Dendritic cell treated with granulocyte-macrophage colony-stimulating factor and Interleukin-4, amounts not matched to agents 40 ng/mL and 50 ng/mL, for 4 days (primary cell): ENCODE results near the gene JAZF1.

Experiments
- H3K27ac Mint-ChIP-seq: one replicate; pipeline ENCODE4 v1.8.0; 2022; ENCODE audit warnings: mild to moderate bottlenecking, mixed read lengths
- H3K27me3 Mint-ChIP-seq: one replicate; pipeline ENCODE4 v1.8.0; 2022; ENCODE audit warnings: mild to moderate bottlenecking, mixed read lengths
- H3K36me3 Mint-ChIP-seq: one replicate; pipeline ENCODE4 v1.8.0; 2022; ENCODE audit warnings: low read depth, mixed read lengths
- H3K4me1 Mint-ChIP-seq: one replicate; pipeline ENCODE4 v1.8.0; 2022; ENCODE audit warnings: low read depth, mixed read lengths
- H3K4me3 Mint-ChIP-seq: one replicate; pipeline ENCODE4 v1.8.0; 2022; ENCODE audit warnings: mild to moderate bottlenecking, moderate library complexity, mixed read lengths
- H3K9me3 Mint-ChIP-seq: one replicate; pipeline ENCODE4 v1.8.0; 2022; ENCODE audit warnings: mixed read lengths
- intact Hi-C: fragments of 100-400 bp; cut with micrococcal nuclease; formaldehyde crosslinking; loops from one replicate; pipeline ENCODE4 v1.15.0; 2022

Gene JAZF1

GRCh38 chr7:28055161-28055544 is 125.4 kb downstream of the JAZF1 start:
- peaks cover 11% of the 10 kb centered on the region for H3K4me1 Mint-ChIP-seq
- no peak overlapping the region for H3K27ac Mint-ChIP-seq
- intact Hi-C loops = no loop called here
- no peaks in the 10 kb centered on the region for H3K9me3 Mint-ChIP-seq
- no peak overlapping the region for H3K4me3 Mint-ChIP-seq
- no peaks in the 10 kb centered on the region for H3K36me3 Mint-ChIP-seq
- H3K27me3 Mint-ChIP-seq = no peaks in the 10 kb centered on the region

DNA sequence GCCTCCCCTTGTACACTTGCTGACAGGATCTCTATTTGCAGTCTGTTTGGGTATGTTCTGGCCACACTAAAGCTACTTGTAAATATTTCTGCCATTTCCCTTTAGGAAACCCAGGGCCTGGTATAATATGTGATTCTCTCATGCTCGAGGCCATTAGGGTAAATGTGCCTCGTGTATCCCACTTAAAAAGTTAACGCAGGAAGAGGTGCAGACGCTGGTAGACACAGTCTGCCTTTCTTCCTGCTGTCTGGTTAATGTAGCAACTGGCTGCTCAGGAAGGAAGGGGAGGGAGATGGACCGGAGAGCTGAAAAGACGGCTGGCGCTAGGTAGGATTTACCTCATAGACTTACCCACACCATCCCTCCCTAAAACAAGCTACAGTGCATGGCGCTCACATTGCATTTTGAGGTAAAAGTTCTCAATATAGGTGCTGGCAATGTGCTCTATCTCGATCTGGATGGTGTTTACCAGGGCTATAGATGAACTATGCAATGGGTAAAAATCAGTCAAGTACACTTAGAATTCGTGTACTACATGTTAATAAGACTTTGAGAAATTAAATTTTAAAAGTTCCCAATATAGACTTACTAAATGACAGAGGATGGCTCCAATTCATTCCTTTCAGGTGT is 125.9 kb downstream of the JAZF1 start:
- intact Hi-C loops = no loop called here
- H3K4me3 Mint-ChIP-seq = no peak overlapping the region
- no peaks in the 10 kb centered on the region for H3K9me3 Mint-ChIP-seq
- H3K4me1 Mint-ChIP-seq = peaks cover 11% of the 10 kb centered on the region
- no peaks in the 10 kb centered on the region for H3K27me3 Mint-ChIP-seq
- H3K27ac Mint-ChIP-seq = no peak overlapping the region
- no peaks in the 10 kb centered on the region for H3K36me3 Mint-ChIP-seq

DNA sequence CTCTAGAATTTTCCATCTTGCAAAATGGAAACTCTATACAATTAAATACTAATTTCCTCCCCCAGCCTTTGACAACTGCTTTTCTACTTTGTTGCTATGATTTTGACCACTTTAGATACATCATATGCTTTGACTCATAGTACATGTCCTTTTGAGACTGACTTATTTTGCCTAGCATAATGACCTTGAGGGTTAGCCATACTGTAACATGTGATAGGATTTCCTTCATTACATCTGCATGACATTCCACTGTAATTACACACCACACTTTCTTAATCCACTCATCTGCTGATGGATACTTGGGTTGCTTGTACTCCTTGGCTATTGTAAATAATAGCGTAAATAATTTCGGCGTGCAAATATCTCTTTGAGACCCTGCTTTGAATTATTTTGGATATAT is 127.7 kb downstream of the JAZF1 start:
- Mint-ChIP-seq H3K4me1 (peaks cover 11% of the 10 kb centered on the region), H3K4me3 (no peak overlapping the region), H3K27ac (no peak overlapping the region), H3K9me3 (no peaks in the 10 kb centered on the region), H3K27me3 (peaks cover 2% of the 10 kb centered on the region), H3K36me3 (no peaks in the 10 kb centered on the region)
- intact Hi-C loops = no loop called here

DNA sequence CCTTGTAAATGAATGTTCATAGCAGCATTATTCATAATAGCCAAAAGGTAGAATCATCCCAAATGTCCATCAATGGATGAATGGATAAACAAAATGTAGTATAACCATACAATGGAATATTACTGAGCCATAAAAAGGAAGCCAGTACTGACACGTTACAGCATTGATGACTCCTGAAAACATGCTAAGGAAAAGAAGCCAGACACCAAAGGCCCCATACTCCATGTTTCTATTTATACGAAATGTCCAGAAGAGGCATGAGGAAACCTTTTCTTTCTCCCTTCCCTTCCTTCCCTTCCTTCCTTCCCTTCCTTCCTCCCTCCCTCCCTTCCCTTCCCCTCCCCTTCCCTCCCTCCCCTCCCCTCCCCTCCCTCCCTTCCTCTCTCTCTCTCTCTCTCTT is 131.9 kb downstream of the JAZF1 start:
- intact Hi-C loops = no loop called here
- no peak overlapping the region for H3K27ac Mint-ChIP-seq
- H3K4me1 Mint-ChIP-seq = no peaks in the 10 kb centered on the region
- H3K4me3 Mint-ChIP-seq = no peak overlapping the region
- H3K27me3 Mint-ChIP-seq = peaks cover 2% of the 10 kb centered on the region
- H3K9me3 Mint-ChIP-seq = no peaks in the 10 kb centered on the region
- no peaks in the 10 kb centered on the region for H3K36me3 Mint-ChIP-seq

DNA sequence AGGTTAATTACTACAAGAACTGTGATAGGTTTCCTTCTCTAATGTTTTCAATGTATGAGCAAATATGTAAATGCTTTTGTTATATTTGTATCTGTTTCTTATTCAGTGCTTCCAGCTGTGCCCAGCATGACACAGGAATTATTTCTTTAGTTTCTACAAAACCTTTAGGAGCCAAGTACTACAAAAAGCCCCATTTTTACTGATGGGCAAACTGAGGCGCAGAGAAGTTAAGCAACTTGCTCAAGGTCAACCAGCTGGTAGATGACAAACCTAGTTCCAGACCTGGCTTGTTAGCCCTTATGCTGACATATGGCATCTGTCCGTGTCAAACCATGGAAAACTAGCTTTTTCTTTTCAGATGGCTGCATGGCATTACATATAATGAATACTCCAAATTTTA is 134.6 kb downstream of the JAZF1 start:
- intact Hi-C loops = no loop called here
- peaks cover 2% of the 10 kb centered on the region for H3K27me3 Mint-ChIP-seq
- H3K4me1 Mint-ChIP-seq = no peaks in the 10 kb centered on the region
- H3K4me3 Mint-ChIP-seq = no peak overlapping the region
- no peak overlapping the region for H3K27ac Mint-ChIP-seq
- H3K9me3 Mint-ChIP-seq = no peaks in the 10 kb centered on the region
- peaks cover 5% of the 10 kb centered on the region for H3K36me3 Mint-ChIP-seq

DNA sequence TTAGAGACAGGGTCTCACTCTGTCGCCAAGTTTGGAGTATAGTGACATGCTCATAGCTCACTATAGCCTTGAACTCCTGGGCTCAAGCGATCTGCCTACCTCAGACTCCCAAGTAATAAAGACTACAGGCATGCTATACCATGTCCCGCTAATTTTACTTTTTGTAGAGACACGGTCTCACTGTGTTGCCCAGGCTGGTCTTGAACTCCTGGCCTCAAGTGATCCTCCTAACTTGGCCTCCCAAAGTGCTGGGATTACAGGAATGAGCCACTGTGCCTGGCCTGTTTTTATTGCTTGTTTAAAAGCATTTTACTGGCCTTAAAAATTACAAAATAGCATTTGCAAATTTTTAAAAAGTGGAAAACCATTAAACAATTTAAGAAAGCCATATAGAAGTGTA is 135.0 kb downstream of the JAZF1 start:
- H3K36me3 Mint-ChIP-seq = peaks cover 5% of the 10 kb centered on the region
- H3K4me3 Mint-ChIP-seq = no peak overlapping the region
- no peaks in the 10 kb centered on the region for H3K9me3 Mint-ChIP-seq
- H3K27me3 Mint-ChIP-seq = peaks cover 2% of the 10 kb centered on the region
- intact Hi-C loops = no loop called here
- H3K27ac Mint-ChIP-seq = no peak overlapping the region
- no peaks in the 10 kb centered on the region for H3K4me1 Mint-ChIP-seq

DNA sequence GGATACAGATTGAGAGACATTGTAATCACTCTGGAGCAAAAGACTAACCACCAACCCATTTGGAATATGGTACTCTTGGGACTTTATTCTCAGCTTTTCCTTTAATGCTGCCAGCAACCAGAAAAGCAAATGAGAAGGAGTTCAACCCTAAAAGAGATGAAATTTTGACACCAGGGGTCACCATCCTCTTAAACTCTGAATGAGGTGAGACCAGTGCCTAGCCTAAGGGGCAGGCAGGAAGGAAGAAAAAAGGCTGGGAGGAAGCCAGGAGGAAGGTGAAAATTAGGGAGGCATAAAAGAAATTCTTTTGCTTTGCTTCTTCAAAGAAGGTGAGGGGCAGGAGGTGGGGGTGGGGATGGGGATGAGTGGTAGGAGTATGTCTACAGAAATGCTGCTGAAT is 135.8 kb downstream of the JAZF1 start:
- H3K27ac Mint-ChIP-seq = no peak overlapping the region

GRCh38 chr7:28042721-28043120 is 137.9 kb downstream of the JAZF1 start:
- no peaks in the 10 kb centered on the region for H3K9me3 Mint-ChIP-seq
- peaks cover 5% of the 10 kb centered on the region for H3K36me3 Mint-ChIP-seq
- no peak overlapping the region for H3K27ac Mint-ChIP-seq
- intact Hi-C loops = no loop called here
- H3K27me3 Mint-ChIP-seq = no peaks in the 10 kb centered on the region
- H3K4me1 Mint-ChIP-seq = peaks cover 4% of the 10 kb centered on the region
- no peak overlapping the region for H3K4me3 Mint-ChIP-seq

More for the DNA sequence above, 135.8 kb downstream of the JAZF1 start:
- peaks cover 2% of the 10 kb centered on the region for H3K27me3 Mint-ChIP-seq
- H3K4me1 Mint-ChIP-seq = no peaks in the 10 kb centered on the region
- H3K9me3 Mint-ChIP-seq = no peaks in the 10 kb centered on the region
- intact Hi-C loops = no loop called here
- H3K36me3 Mint-ChIP-seq = peaks cover 5% of the 10 kb centered on the region
- no peak overlapping the region for H3K4me3 Mint-ChIP-seq

- Mint-ChIP-seq H3K27ac (no peak overlapping the region), H3K27me3 (no peaks in the 10 kb centered on the region), H3K4me1 (peaks cover 14% of the 10 kb centered on the region), H3K4me3 (no peak overlapping the region), H3K36me3 (peaks cover 5% of the 10 kb centered on the region), H3K9me3 (no peaks in the 10 kb centered on the region)
- intact Hi-C loops = no loop called here
Measured at GRCh38 chr7:28041508-28042314, 138.9 kb downstream of the JAZF1 start.

DNA sequence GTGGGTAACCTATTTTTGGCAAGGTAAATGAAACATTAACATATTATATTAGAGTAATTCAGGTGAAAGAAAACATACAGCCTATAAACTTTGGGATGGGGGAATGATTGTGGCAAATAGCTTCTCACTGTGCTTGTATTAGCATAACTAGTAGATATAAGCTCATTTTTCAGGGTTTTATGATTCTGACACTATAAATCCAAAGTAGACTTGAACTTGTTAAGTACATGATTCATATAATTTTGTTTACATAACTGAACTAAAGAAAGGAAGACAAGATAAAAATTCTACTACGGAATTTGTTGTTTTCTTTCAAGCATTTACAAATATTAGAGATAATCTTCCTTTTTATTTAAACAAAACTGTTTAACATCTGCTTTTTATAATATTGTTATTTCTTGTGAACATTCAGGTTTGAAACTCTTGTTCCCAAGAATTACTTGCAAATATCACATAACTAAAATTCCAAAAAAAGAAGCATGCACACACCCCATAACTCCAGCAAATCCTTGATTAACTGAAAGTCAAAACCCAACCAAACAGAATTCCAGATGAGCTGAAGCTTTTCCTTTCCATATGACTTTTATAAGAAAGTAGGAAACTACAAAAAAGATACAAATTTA is 142.3 kb downstream of the JAZF1 start:
- Mint-ChIP-seq H3K4me3 (no peak overlapping the region), H3K27ac (no peak overlapping the region), H3K27me3 (no peaks in the 10 kb centered on the region), H3K36me3 (peaks cover 5% of the 10 kb centered on the region), H3K9me3 (no peaks in the 10 kb centered on the region), H3K4me1 (peaks cover 23% of the 10 kb centered on the region)
- intact Hi-C loops = no loop called here

GRCh38 chr7:28037220-28038010 is 143.2 kb downstream of the JAZF1 start:
- peaks cover 5% of the 10 kb centered on the region for H3K36me3 Mint-ChIP-seq

GRCh38 chr7:28036696-28037095 is 143.9 kb downstream of the JAZF1 start:
- no peak overlapping the region for H3K4me3 Mint-ChIP-seq
- H3K36me3 Mint-ChIP-seq = peaks cover under 1% of the 10 kb centered on the region
- no peak overlapping the region for H3K27ac Mint-ChIP-seq
- H3K9me3 Mint-ChIP-seq = no peaks in the 10 kb centered on the region
- intact Hi-C loops = no loop called here
- H3K27me3 Mint-ChIP-seq = no peaks in the 10 kb centered on the region
- H3K4me1 Mint-ChIP-seq = peaks cover 33% of the 10 kb centered on the region

More at GRCh38 chr7:28037220-28038010, 143.2 kb downstream of the JAZF1 start:
- H3K9me3 Mint-ChIP-seq = no peaks in the 10 kb centered on the region
- peaks cover 32% of the 10 kb centered on the region for H3K4me1 Mint-ChIP-seq
- no peak overlapping the region for H3K27ac Mint-ChIP-seq
- intact Hi-C loops = no loop called here
- H3K27me3 Mint-ChIP-seq = no peaks in the 10 kb centered on the region
- H3K4me3 Mint-ChIP-seq = no peak overlapping the region

- intact Hi-C loops = no loop called here
- H3K4me3 Mint-ChIP-seq = no peak overlapping the region
- no peaks in the 10 kb centered on the region for H3K27me3 Mint-ChIP-seq
- H3K9me3 Mint-ChIP-seq = no peaks in the 10 kb centered on the region
- H3K27ac Mint-ChIP-seq = peak overlapping the region; percentile 5
- H3K36me3 Mint-ChIP-seq = no peaks in the 10 kb centered on the region
- peaks cover 41% of the 10 kb centered on the region for H3K4me1 Mint-ChIP-seq
Measured at GRCh38 chr7:28033386-28033785, 147.2 kb downstream of the JAZF1 start.
